HL-60 (cell line): ENCODE data around the gene NNT.

Experiments used
- DNase-seq, 2 experiments: peaks; one replicate each; pipeline ENCODE4 v3.0.0-alpha.2; 2010 to 2020; ENCODE audit warnings: low read depth in 1 of 2, low spot score in 1 of 2
- H3K27ac ChIP-seq: fragments of 250-450 bp; sonication (Bioruptor Pico); replicated peaks from 2 replicates; pipeline ENCODE4 v1.5.1; 2020; ENCODE audit warnings: mild to moderate bottlenecking, moderate library complexity
- H3K27me3 ChIP-seq: fragments of 250-450 bp; sonication (Bioruptor Pico); 2 replicates; pipeline ENCODE4 v1.5.1; 2021; ENCODE audit warnings: mild to moderate bottlenecking, moderate library complexity; ENCODE audit not compliant: insufficient read depth, poor library complexity, severe bottlenecking
- H3K4me3 ChIP-seq: replicated peaks from 2 replicates; pipeline ENCODE4 v1.5.1; 2011; ENCODE audit warnings: mild to moderate bottlenecking, control low read depth, low read length; ENCODE audit not compliant: insufficient read depth
- GABPA ChIP-seq: IDR thresholded peaks from 2 replicates; pipeline ENCODE4 v1.6.1; 2012; ENCODE audit warnings: low read depth
- POLR2AphosphoS5 ChIP-seq: IDR thresholded peaks from 2 replicates; pipeline ENCODE4 v1.6.1; 2012; ENCODE audit warnings: low read depth
- REST ChIP-seq: IDR thresholded peaks from 2 replicates; pipeline ENCODE4 v1.6.1; 2012; ENCODE audit warnings: low read depth; ENCODE audit not compliant: insufficient replicate concordance
- SPI1 ChIP-seq: IDR thresholded peaks from 2 replicates; pipeline ENCODE4 v1.6.1; 2012; ENCODE audit warnings: low read depth, mild to moderate bottlenecking, borderline replicate concordance
- TF ChIP-seq, protein P1 (sequence below): IDR thresholded peaks from one replicate; pipeline ENCODE4 v1.5.1; 2011; ENCODE audit warnings: low read length, control low read depth, inconsistent platforms; ENCODE audit not compliant: insufficient read depth

The NNT gene

DNA sequence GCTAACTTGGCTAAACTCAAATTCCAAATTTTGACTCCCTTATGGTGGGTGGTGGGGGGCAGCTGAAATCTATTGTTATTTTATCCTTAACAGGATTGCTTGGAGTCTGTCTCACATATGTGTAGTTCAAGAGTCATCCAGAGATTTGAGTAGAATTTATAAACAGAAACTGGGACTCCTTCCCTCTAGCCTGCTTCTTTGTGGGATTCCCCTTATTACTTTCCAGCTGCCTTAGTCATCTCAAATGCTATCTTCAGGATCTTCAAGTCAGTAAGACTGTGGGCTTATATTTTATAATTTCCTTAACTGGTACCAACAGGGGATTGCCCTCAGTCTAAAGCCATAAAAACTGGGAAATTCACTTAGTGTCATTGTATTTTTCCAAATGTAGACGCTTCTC lies 55.5 kb downstream of the NNT start:
- TF ChIP-seq REST (no peak), POLR2AphosphoS5 (no peak), GABPA (no peak), SPI1 (no peak)
- TF ChIP-seq, protein P1, sequence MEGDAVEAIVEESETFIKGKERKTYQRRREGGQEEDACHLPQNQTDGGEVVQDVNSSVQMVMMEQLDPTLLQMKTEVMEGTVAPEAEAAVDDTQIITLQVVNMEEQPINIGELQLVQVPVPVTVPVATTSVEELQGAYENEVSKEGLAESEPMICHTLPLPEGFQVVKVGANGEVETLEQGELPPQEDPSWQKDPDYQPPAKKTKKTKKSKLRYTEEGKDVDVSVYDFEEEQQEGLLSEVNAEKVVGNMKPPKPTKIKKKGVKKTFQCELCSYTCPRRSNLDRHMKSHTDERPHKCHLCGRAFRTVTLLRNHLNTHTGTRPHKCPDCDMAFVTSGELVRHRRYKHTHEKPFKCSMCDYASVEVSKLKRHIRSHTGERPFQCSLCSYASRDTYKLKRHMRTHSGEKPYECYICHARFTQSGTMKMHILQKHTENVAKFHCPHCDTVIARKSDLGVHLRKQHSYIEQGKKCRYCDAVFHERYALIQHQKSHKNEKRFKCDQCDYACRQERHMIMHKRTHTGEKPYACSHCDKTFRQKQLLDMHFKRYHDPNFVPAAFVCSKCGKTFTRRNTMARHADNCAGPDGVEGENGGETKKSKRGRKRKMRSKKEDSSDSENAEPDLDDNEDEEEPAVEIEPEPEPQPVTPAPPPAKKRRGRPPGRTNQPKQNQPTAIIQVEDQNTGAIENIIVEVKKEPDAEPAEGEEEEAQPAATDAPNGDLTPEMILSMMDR: no peak
- H3K27me3 ChIP-seq: no peaks in the 10 kb centered on the region
- no peak for DNase-seq
- H3K27ac ChIP-seq: no peak overlapping the region
- no peak overlapping the region for H3K4me3 ChIP-seq

GRCh38 chr5:43659075-43659474 lies 56.1 kb downstream of the NNT start:
- Histone ChIP-seq H3K27me3 (no peaks in the 10 kb centered on the region), H3K27ac (no peak overlapping the region)
- TF ChIP-seq SPI1 (no peak), REST (no peak), POLR2AphosphoS5 (no peak), GABPA (no peak)
- TF ChIP-seq, protein P1: no peak

DNA sequence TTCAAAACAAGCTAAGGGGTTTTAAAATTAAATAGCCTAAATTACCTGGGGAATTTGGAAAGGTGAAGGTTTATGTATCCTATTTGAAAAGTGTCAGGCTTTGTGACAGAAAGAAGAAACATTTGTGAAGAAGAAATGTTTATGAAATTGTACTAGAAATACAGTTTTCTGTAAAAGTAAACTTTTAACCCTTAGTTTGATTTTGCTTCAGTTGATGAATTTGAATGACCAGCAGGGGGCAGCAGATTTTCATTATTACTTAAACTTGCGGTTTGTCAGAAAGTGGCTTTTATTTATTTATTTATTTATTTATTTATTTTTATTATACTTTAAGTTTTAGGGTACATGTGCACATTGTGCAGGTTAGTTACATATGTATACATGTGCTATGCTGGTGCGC lies 58.1 kb downstream of the NNT start:
- Histone ChIP-seq H3K4me3 (no peak overlapping the region), H3K27me3 (no peaks in the 10 kb centered on the region), H3K27ac (no peak overlapping the region)
- no peak for TF ChIP-seq GABPA
- no peak for TF ChIP-seq SPI1
- TF ChIP-seq POLR2AphosphoS5: no peak
- TF ChIP-seq, protein P1: no peak
- TF ChIP-seq REST: no peak
- no peak for DNase-seq

More at GRCh38 chr5:43659075-43659474, 56.1 kb downstream of the NNT start:
- no peak for DNase-seq
- H3K4me3 ChIP-seq: no peak overlapping the region
